ENCODE data around the gene LSM10.
A peak's percentile ranks its signal among the peaks of the same experiment; 100 is the strongest.

The LSM10 gene

GRCh38 chr1:36387141-36387949 is 10.4 kb downstream of the LSM10 start:
- H3K9ac ChIP-seq (ENCODE audit: low read depth, low read length), result peak overlapping the region; percentile 71
- H3K27me3 ChIP-seq (ENCODE audit: insufficient read depth, low read length, poor library complexity), result no peaks in the 10 kb centered on the region
- H3K79me2 ChIP-seq (ENCODE audit: insufficient read depth, low read length), result peaks cover 30% of the 10 kb centered on the region
- H3K4me2 ChIP-seq (ENCODE audit: insufficient read depth, low read length), result peak overlapping the region; percentile 91
- TF ChIP-seq CTCF (IDR thresholded peaks at IDR 0.05; ENCODE audit: borderline replicate concordance, extremely low read depth, low read length, poor library complexity, severe bottlenecking) (no peak), EZH2 (IDR thresholded peaks at IDR 0.05; ENCODE audit: borderline replicate concordance, low read depth, low read length, severe bottlenecking) (no peak)
- ATAC-seq (ENCODE audit: insufficient read depth, low read depth) (no peak), DNase-seq (no peak)
- H3K36me3 ChIP-seq (ENCODE audit: insufficient read depth, low read length), result peaks cover 21% of the 10 kb centered on the region
- peak overlapping the region; percentile 94 for H3K27ac ChIP-seq (ENCODE audit: low read length)
- peak overlapping the region; percentile 92; the same call in 1 of the 2 replicates for H2AFZ ChIP-seq (ENCODE audit: low read depth, low read length)
- H4K20me1 ChIP-seq (ENCODE audit: insufficient read depth, low read length), result peaks cover 4% of the 10 kb centered on the region; the same call in 1 of the 2 replicates
- no peaks in the 10 kb centered on the region for H3K9me3 ChIP-seq (ENCODE audit: insufficient read depth, low read length, severe bottlenecking)
- peak overlapping the region in 1 of 2 experiments; percentile 71; a peak in 2 of 4 replicates for H3K4me3 ChIP-seq (ENCODE audit: low read depth in 1 of 2, low read length in 2 of 2)
- peaks cover 37% of the 10 kb centered on the region for H3K4me1 ChIP-seq (ENCODE audit: insufficient read depth, low read length)

- H3K4me2 ChIP-seq (ENCODE audit: insufficient read depth, low read length), result peak overlapping the region; percentile 91
- H3K27me3 ChIP-seq (ENCODE audit: insufficient read depth, low read length, poor library complexity), result no peaks in the 10 kb centered on the region
- H3K4me3 ChIP-seq (ENCODE audit: low read depth in 1 of 2, low read length in 2 of 2), result peak overlapping the region; percentile 44 to 71; a peak in 3 of 4 replicates
- peaks cover 9% of the 10 kb centered on the region; the same call in 1 of the 2 replicates for H4K20me1 ChIP-seq (ENCODE audit: insufficient read depth, low read length)
- ATAC-seq (ENCODE audit: insufficient read depth, low read depth), result peak; percentile 70
- DNase-seq, result peak; percentile 92
- TF ChIP-seq CTCF (IDR thresholded peaks at IDR 0.05; ENCODE audit: borderline replicate concordance, extremely low read depth, low read length, poor library complexity, severe bottlenecking), result peak; percentile 30
- TF ChIP-seq EZH2 (IDR thresholded peaks at IDR 0.05; ENCODE audit: borderline replicate concordance, low read depth, low read length, severe bottlenecking), result no peak
- peaks cover 39% of the 10 kb centered on the region for H3K79me2 ChIP-seq (ENCODE audit: insufficient read depth, low read length)
- peaks cover 12% of the 10 kb centered on the region for H3K36me3 ChIP-seq (ENCODE audit: insufficient read depth, low read length)
- H3K27ac ChIP-seq (ENCODE audit: low read length), result peak overlapping the region; percentile 94
- peak overlapping the region; percentile 71 for H3K9ac ChIP-seq (ENCODE audit: low read depth, low read length)
- H3K4me1 ChIP-seq (ENCODE audit: insufficient read depth, low read length), result peaks cover 37% of the 10 kb centered on the region
- peak overlapping the region; percentile 92 for H2AFZ ChIP-seq (ENCODE audit: low read depth, low read length)
- H3K9me3 ChIP-seq (ENCODE audit: insufficient read depth, low read length, severe bottlenecking), result no peaks in the 10 kb centered on the region
Observed at GRCh38 chr1:36386265-36387140, 11.2 kb downstream of the LSM10 start.

- H3K79me2 ChIP-seq (ENCODE audit: insufficient read depth, low read length), result peaks cover 47% of the 10 kb centered on the region
- H4K20me1 ChIP-seq (ENCODE audit: insufficient read depth, low read length), result peaks cover 16% of the 10 kb centered on the region; the same call in 1 of the 2 replicates
- H2AFZ ChIP-seq (ENCODE audit: low read depth, low read length), result peak within 1 kb of the TSS; percentile 92
- peak; percentile 88 for ATAC-seq (ENCODE audit: insufficient read depth, low read depth)
- H3K9me3 ChIP-seq (ENCODE audit: insufficient read depth, low read length, severe bottlenecking), result no peaks in the 10 kb centered on the region
- peak within 1 kb of the TSS; percentile 87 to 93 for H3K4me3 ChIP-seq (ENCODE audit: low read depth in 1 of 2, low read length in 2 of 2)
- no peak for TF ChIP-seq EZH2 (IDR thresholded peaks at IDR 0.05; ENCODE audit: borderline replicate concordance, low read depth, low read length, severe bottlenecking)
- TF ChIP-seq CTCF (IDR thresholded peaks at IDR 0.05; ENCODE audit: borderline replicate concordance, extremely low read depth, low read length, poor library complexity, severe bottlenecking), result no peak
- peak within 1 kb of the TSS; percentile 98 for H3K4me2 ChIP-seq (ENCODE audit: insufficient read depth, low read length)
- peak within 1 kb of the TSS; percentile 80 for H3K9ac ChIP-seq (ENCODE audit: low read depth, low read length)
- H3K27me3 ChIP-seq (ENCODE audit: insufficient read depth, low read length, poor library complexity), result no peaks in the 10 kb centered on the region
- H3K27ac ChIP-seq (ENCODE audit: low read length), result peak within 1 kb of the TSS; percentile 94
- DNase-seq, result peak; percentile 99
- peaks cover 6% of the 10 kb centered on the region; the same call in 1 of the 2 replicates for H3K36me3 ChIP-seq (ENCODE audit: insufficient read depth, low read length)
- H3K4me1 ChIP-seq (ENCODE audit: insufficient read depth, low read length), result peaks cover 37% of the 10 kb centered on the region
Observed at GRCh38 chr1:36385410-36386264, 12.1 kb downstream of the LSM10 start, which contains the start of gene STK40. Gene STK40, minus strand, starts transcription at chr1:36385924. Its CDS starts 24,592 bp downstream, at chr1:36361332.
